Stomach smooth muscle (tissue), 2 donors: Measurements from ENCODE around the gene PPP1R1C.

Experiments used
- H3K27ac ChIP-seq: one replicate; pipeline ENCODE4 v1.7.0; 2013; ENCODE audit warnings: mild to moderate bottlenecking, low read length, inconsistent platforms
- H3K27me3 ChIP-seq, 2 donors: one replicate each; pipeline ENCODE4 v1.7.0; 2013; ENCODE audit warnings: low read length in 2 of 2; ENCODE audit not compliant: insufficient read depth in 2 of 2, control insufficient read depth in 1 of 2
- H3K36me3 ChIP-seq, 2 donors: one replicate each; pipeline ENCODE4 v1.7.0; 2013; ENCODE audit warnings: low read length in 2 of 2; ENCODE audit not compliant: control insufficient read depth in 2 of 2, insufficient read depth in 2 of 2
- H3K4me1 ChIP-seq: one replicate; pipeline ENCODE4 v1.7.0; 2013; ENCODE audit warnings: low read length; ENCODE audit not compliant: control insufficient read depth, insufficient read depth
- H3K4me3 ChIP-seq, 2 donors: one replicate each; pipeline ENCODE4 v1.7.0; 2013; ENCODE audit warnings: low read length in 2 of 2
- H3K9ac ChIP-seq, 2 donors: one replicate each; pipeline ENCODE4 v1.7.0; 2013; ENCODE audit warnings: low read length in 2 of 2, mild to moderate bottlenecking in 1 of 2
- H3K9me3 ChIP-seq, 2 donors: one replicate each; pipeline ENCODE4 v1.7.0; 2013; ENCODE audit warnings: low read length in 2 of 2; ENCODE audit not compliant: control insufficient read depth in 2 of 2
- donor health status: healthy.
- donor health status: Pancreatic carcinoma.

The PPP1R1C gene

DNA sequence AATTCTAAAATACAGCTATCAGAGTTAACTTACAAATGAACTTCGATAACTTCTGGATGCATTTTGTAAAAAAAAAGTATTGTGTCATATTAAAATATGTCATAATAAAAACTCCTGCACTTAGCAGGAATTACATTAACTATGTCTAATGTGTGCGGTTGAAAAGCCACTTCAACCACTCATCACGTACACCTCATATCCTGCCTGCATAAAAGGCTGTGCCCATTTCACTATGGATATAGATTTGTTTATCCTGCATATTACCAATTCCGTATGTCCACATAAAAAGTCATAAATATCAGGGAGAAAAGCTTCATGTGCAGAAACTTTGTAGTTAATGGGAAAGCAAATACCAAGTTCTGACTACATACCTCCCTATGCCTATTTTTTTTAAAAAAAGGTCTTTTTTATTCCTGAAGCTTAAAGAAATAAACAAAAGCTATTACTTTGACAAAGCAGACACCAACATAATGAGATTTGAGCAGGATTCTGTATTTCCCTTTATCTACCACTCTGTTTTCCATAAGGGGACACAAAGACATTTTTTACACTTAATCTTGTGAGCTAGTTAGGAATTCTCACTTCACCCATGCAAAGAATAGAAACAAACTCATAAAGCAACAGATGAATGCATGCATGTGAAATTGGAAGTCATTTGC, 96.1 kb downstream of the PPP1R1C start:
- no peaks in the 10 kb centered on the region for H3K27me3 ChIP-seq
- no peaks in the 10 kb centered on the region for H3K4me1 ChIP-seq
- no peak overlapping the region for H3K4me3 ChIP-seq
- H3K9me3 ChIP-seq = no peaks in the 10 kb centered on the region
- no peaks in the 10 kb centered on the region for H3K36me3 ChIP-seq
- no peak overlapping the region for H3K9ac ChIP-seq
- no peak overlapping the region for H3K27ac ChIP-seq

DNA sequence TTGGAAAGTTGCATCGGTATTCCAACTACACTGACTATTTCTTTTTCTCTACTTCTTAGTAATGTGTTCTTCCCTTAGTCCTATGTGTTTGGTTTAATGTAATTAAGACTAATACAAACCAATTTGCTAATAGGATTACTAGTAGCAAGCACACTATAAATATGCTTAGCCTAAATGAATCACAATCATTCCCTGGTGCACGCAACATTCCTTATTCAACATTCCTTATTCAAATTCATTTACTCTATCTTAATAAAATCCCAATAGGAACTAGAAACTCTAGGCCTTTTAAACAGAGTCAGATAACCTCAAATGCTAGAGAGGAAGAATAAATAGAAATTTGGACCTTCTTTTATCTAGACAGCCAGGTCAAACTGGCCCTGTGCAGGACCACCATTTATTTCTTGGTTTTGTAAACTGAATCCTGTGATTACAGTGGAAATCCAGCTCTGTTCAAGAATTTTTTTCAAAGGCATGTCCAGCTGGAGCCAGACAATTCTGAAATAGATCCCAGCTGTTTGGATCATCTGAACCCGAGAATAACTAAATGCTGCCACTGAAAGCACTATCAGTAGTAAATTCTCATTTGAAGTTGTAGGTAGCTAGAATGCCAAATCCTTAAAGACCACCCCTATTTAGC, 103.1 kb downstream of the PPP1R1C start:
- Histone ChIP-seq H3K9me3 (no peaks in the 10 kb centered on the region), H3K27me3 (no peaks in the 10 kb centered on the region), H3K27ac (no peak overlapping the region), H3K4me3 (no peak overlapping the region), H3K36me3 (no peaks in the 10 kb centered on the region), H3K4me1 (no peaks in the 10 kb centered on the region), H3K9ac (no peak overlapping the region)

DNA sequence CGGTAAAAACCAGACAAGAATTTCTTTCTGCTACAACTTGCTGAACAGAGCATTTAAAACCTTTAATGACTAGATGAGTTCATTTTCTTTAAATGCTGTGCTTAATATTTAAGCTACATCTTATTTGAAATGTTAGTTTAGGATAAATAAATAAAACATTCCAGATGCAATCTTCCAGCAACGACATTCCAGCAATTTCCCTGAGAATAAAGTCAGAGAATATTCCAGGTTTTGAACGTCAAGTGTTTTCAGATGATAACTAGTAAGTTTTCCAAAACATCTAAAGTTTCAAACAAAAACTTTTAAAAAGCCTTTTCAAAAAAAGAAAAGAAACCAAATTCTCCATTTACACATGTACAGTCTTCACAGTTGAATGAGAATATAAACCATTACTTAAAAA, 104.8 kb downstream of the PPP1R1C start:
- Histone ChIP-seq H3K4me1 (no peaks in the 10 kb centered on the region), H3K4me3 (no peak overlapping the region), H3K9me3 (no peaks in the 10 kb centered on the region), H3K36me3 (no peaks in the 10 kb centered on the region), H3K9ac (no peak overlapping the region), H3K27me3 (no peaks in the 10 kb centered on the region), H3K27ac (no peak overlapping the region)

DNA sequence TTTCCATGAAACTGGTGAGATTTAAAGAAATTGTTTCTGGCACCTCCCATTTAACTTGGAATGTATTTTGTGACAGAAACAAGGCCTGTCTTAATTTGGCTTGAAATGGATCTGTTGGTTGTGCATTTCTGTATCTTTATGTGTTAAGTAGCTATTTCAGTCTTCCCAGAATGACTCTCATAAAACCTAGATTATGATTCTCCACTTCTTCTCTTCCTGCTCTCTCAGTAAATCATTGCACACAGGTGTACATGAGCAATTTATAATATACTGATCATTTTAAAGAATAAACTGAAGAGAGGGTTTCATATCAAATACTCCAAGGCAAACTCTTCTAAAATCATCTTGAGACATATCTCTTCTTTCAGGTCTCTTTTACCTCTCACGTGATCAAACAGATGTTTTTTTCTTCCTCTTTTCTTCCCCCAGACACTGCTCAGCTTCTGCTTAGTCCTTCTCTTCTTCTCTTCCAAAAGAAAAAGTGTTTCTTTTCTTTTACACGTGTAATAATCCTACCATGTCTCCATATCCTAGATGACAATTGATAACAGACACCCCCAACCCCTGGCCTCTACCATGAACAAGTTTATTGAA, 112.0 kb downstream of the PPP1R1C start:
- Histone ChIP-seq H3K4me3 (no peak overlapping the region), H3K27me3 (no peaks in the 10 kb centered on the region), H3K9ac (no peak overlapping the region), H3K27ac (no peak overlapping the region), H3K4me1 (no peaks in the 10 kb centered on the region), H3K9me3 (no peaks in the 10 kb centered on the region), H3K36me3 (no peaks in the 10 kb centered on the region)

DNA sequence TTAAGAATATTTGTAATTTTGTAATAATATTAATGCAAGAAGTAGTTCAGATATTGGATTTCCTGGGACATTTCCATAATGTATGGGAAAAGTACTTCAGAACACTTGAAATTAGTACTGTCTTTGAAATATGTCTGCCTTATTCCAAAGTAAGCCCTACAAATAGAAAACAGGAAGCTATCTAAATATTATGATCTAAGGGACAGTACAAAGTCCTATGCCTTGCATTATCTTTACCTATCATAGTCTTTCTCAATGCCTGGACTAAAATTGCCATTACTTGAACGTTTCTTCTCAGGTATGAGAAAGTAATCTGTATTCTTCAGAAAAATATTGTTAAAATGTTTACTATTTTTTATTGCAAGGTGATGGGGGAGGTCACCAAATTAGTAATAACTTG, 113.0 kb downstream of the PPP1R1C start:
- no peaks in the 10 kb centered on the region for H3K36me3 ChIP-seq
- no peaks in the 10 kb centered on the region for H3K27me3 ChIP-seq

DNA sequence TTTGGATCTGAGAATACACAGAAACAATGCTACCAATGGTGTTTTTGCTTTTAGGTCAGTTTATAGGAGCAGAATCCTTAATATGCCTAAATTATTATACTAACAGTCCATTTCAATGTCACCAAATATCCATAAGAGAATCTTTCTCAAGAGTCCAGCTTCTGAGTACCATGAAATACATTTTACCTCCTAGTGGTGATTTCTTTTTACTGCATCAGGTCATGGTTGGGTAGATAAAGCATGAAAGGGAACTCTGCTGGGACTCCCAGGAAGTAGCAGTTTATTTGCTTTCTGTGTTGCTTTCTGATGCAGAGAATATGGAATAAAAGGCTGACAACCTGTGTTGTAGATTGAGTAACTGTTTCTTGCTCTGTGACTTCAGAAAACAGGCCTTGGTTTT, 115.6 kb downstream of the PPP1R1C start:
- no peak overlapping the region for H3K27ac ChIP-seq
- H3K4me1 ChIP-seq = no peaks in the 10 kb centered on the region
- H3K9me3 ChIP-seq = no peaks in the 10 kb centered on the region
- H3K4me3 ChIP-seq = no peak overlapping the region
- H3K27me3 ChIP-seq = no peaks in the 10 kb centered on the region
- H3K9ac ChIP-seq = no peak overlapping the region
- H3K36me3 ChIP-seq = no peaks in the 10 kb centered on the region

More for the DNA sequence above, 113.0 kb downstream of the PPP1R1C start:
- H3K27ac ChIP-seq = no peak overlapping the region
- no peaks in the 10 kb centered on the region for H3K4me1 ChIP-seq
- no peak overlapping the region for H3K9ac ChIP-seq
- no peak overlapping the region for H3K4me3 ChIP-seq
- H3K9me3 ChIP-seq = no peaks in the 10 kb centered on the region

DNA sequence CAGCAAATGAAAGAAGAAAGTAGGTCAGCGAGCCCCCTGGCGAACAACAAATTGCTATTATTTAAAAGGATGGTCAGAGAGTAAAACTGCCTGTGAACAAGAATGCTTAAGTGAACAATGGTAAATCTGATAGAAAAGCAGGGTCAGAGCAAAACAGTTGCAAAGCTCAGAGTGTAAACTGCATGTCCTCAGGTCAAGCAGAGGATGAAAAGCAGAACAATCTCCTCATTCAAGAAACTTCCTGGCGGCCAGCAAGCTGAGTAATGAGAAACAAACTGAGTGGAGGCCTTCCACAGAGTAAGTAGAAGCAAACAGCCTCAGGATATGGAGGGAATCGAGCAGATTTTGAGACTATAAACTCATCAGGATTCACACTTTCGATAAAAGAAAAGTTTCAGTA, 117.9 kb downstream of the PPP1R1C start:
- Histone ChIP-seq H3K9me3 (no peaks in the 10 kb centered on the region), H3K27me3 (no peaks in the 10 kb centered on the region), H3K4me3 (no peak overlapping the region), H3K9ac (no peak overlapping the region), H3K36me3 (no peaks in the 10 kb centered on the region), H3K4me1 (no peaks in the 10 kb centered on the region), H3K27ac (no peak overlapping the region)

DNA sequence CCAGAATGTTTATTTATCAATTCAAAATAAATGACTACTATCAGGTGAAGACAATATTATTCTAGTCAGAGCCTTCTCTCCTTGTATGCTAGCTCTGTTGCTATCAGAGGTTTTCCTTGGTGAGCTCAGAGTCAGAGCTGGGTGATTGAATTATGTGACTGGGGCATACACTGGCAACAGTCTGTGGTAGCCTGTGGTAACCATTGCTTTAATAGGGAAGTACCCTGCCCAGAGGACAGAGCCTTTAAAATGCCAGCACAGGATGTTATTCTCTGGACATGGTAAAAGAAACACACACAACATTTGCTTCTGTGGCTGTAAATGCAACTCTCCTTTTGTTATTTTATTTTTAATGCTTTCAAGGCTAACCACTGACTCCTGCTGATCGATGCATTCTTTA, 124.7 kb downstream of the PPP1R1C start:
- Histone ChIP-seq H3K27me3 (no peaks in the 10 kb centered on the region), H3K9me3 (no peaks in the 10 kb centered on the region), H3K27ac (no peak overlapping the region), H3K4me3 (no peak overlapping the region), H3K36me3 (no peaks in the 10 kb centered on the region), H3K9ac (no peak overlapping the region), H3K4me1 (no peaks in the 10 kb centered on the region)

DNA sequence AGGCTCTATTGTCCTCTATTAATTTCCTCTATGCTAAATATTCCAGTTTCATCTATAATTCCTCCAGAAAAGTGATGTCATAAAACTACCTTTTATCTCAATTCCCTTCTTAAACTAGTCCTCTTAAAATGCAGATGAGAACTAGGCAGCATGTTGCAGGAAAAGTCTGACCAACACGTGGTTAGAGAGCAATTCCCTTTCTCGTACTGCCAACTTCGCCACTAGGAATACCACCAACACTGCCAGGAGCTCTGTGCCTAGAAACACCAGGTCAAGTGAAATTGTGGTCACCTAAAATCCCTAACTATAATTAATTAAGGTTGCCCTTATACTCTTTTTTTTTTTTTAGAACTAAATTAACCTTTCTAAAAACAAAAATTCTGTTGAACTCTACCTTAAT, 127.7 kb downstream of the PPP1R1C start:
- Histone ChIP-seq H3K4me3 (no peak overlapping the region), H3K9me3 (no peaks in the 10 kb centered on the region), H3K9ac (no peak overlapping the region), H3K36me3 (no peaks in the 10 kb centered on the region), H3K27ac (no peak overlapping the region), H3K4me1 (no peaks in the 10 kb centered on the region), H3K27me3 (no peaks in the 10 kb centered on the region)

GRCh38 chr2:182115258-182115657, 129.6 kb downstream of the PPP1R1C start:
- H3K27me3 ChIP-seq = no peaks in the 10 kb centered on the region
- H3K9me3 ChIP-seq = no peaks in the 10 kb centered on the region
- H3K36me3 ChIP-seq = no peaks in the 10 kb centered on the region
- H3K9ac ChIP-seq = no peak overlapping the region
- H3K27ac ChIP-seq = no peak overlapping the region
- H3K4me1 ChIP-seq = no peaks in the 10 kb centered on the region
- H3K4me3 ChIP-seq = no peak overlapping the region

GRCh38 chr2:182116774-182117173, 131.1 kb downstream of the PPP1R1C start:
- no peak overlapping the region for H3K4me3 ChIP-seq
- no peaks in the 10 kb centered on the region for H3K4me1 ChIP-seq
- no peak overlapping the region for H3K9ac ChIP-seq
- H3K9me3 ChIP-seq = no peaks in the 10 kb centered on the region
- H3K27me3 ChIP-seq = no peaks in the 10 kb centered on the region
- H3K27ac ChIP-seq = no peak overlapping the region
- no peaks in the 10 kb centered on the region for H3K36me3 ChIP-seq
